AML-193 (cell line): ENCODE data around the gene ITIH5.
"Not testable (repeated sequence)": the region's sequence is repeated elsewhere in the genome, so short reads cannot be mapped to it uniquely, and the experiment has no call there.

ENCODE experiments used
- DNase-seq, 2 experiments: peaks; one replicate each; lab custom pipeline; 2025; lab: John Stamatoyannopoulos, UW

ITIH5 gene

GRCh38 chr10:7687228-7687907, 20.6 kb upstream of the ITIH5 start:
- DNase-seq: peak; percentile 82 to 87

- no peak for DNase-seq
These were observed 19.8 kb upstream of the ITIH5 start for GRCh38 chr10:7686351-7687171.

GRCh38 chr10:7680078-7680477, 13.3 kb upstream of the ITIH5 start:
- not testable (repeated sequence) for DNase-seq

- DNase-seq: no peak
These were observed 12.5 kb upstream of the ITIH5 start for GRCh38 chr10:7679256-7679655.

GRCh38 chr10:7672341-7673134, 5.8 kb upstream of the ITIH5 start:
- no peak for DNase-seq

- no peak for DNase-seq
These were observed 3.4 kb upstream of the ITIH5 start for GRCh38 chr10:7670157-7670556.

GRCh38 chr10:7667262-7668141, 736 bp upstream of the ITIH5 start:
- no peak for DNase-seq

- no peak for DNase-seq
These were observed 999 bp downstream of the ITIH5 start for GRCh38 chr10:7665767-7666166.

GRCh38 chr10:7664707-7665106, 2.1 kb downstream of the ITIH5 start:
- no peak for DNase-seq

GRCh38 chr10:7662522-7662921, 4.2 kb downstream of the ITIH5 start:
- no peak for DNase-seq

- DNase-seq: no peak
These were observed 7.2 kb downstream of the ITIH5 start for GRCh38 chr10:7659560-7659959.

- no peak for DNase-seq
These were observed 9.2 kb downstream of the ITIH5 start for GRCh38 chr10:7657552-7657951.

GRCh38 chr10:7657079-7657478, 9.7 kb downstream of the ITIH5 start:
- DNase-seq: not testable (repeated sequence)

GRCh38 chr10:7651853-7652470, 14.8 kb downstream of the ITIH5 start:
- no peak for DNase-seq

GRCh38 chr10:7649673-7650300, 17.0 kb downstream of the ITIH5 start:
- DNase-seq: no peak

- DNase-seq: no peak
These were observed 19.6 kb downstream of the ITIH5 start for GRCh38 chr10:7647062-7647664.

GRCh38 chr10:7642491-7643011, 24.2 kb downstream of the ITIH5 start:
- DNase-seq: no peak

GRCh38 chr10:7635408-7636125, 31.2 kb downstream of the ITIH5 start:
- DNase-seq: no peak

GRCh38 chr10:7634142-7634894, 32.4 kb downstream of the ITIH5 start:
- no peak for DNase-seq
